ENCODE data around the gene NEK4.

NEK4 gene

DNA sequence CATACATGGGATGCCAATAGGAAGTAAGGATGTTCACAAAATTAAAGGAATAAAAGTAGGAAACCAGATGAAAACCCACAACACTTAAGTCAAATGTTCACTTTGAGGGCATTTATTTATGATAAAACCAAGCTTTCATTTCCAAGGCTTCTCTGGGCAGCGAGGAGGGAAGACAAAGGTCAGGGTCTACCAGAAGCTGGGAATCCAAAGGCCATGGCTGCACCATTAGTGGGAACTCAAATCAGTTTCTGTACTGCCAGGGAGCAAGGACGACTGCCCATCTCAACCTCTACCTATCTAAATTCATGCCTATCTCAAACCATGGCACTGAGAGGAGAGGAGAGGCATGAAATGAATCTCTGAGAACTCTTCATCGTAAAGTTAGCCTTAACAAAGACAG is 107.6 kb downstream of the NEK4 start:
- DNase-seq (ENCODE audit: low read depth), result no peak

DNA sequence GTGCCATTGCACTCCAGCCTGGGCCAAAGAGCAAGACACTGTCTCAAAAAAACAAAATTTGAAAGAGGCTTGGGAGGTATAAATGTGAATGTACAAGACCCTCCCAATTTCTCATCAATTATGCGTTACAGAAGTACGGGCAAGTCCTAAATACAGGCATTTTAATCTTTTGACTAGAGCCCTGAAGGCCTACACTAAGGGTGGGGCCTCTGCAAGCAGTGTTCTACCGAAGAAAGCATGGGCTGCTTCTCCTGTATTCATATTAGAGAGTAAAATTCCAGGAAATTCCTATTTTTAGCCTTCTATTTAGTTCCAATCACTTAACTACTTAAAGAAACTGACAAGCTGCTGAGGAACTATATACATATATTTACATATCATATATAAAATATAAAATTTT is 110.7 kb downstream of the NEK4 start:
- DNase-seq (ENCODE audit: low read depth), result no peak
